ENCODE results near the gene PAPOLG. TPM values are rescaled to one million over a fixed set of nuclear protein-coding genes. Genes with fewer than 3 reads are reported as not detected.

Gene PAPOLG
- total RNA-seq, 4 donors from 2014 or later = 7.7 to 32.1 (median 15.0) TPM

GRCh38 chr2:60836491-60836890 is 80.4 kb downstream of the PAPOLG start:
- intact Hi-C loops (cut with DNase I; ENCODE audit: low total_unique reads) = no loop called here
- no peak for DNase-seq
- Histone ChIP-seq H3K4me3 (no peak overlapping the region), H3K27ac (no peak overlapping the region), H3K36me3 (no peaks in the 10 kb centered on the region), H3K27me3 (no peaks in the 10 kb centered on the region), H3K4me1 (no peaks in the 10 kb centered on the region), H3K9me3 (no peaks in the 10 kb centered on the region)
- TF ChIP-seq POLR2A (IDR thresholded peaks at IDR 0.05) = no peak
- no peak for TF ChIP-seq CTCF (IDR thresholded peaks at IDR 0.05)

GRCh38 chr2:60837123-60837522 is 81.1 kb downstream of the PAPOLG start:
- H3K9me3 ChIP-seq = no peaks in the 10 kb centered on the region
- H3K27me3 ChIP-seq = no peaks in the 10 kb centered on the region
- intact Hi-C loops (cut with DNase I; ENCODE audit: low total_unique reads) = no loop called here
- no peak for DNase-seq
- TF ChIP-seq POLR2A (IDR thresholded peaks at IDR 0.05) (no peak), CTCF (IDR thresholded peaks at IDR 0.05) (no peak)
- H3K4me3 ChIP-seq = no peak overlapping the region
- H3K4me1 ChIP-seq = no peaks in the 10 kb centered on the region
- no peak overlapping the region for H3K27ac ChIP-seq
- H3K36me3 ChIP-seq = no peaks in the 10 kb centered on the region

- no peak for DNase-seq
- Histone ChIP-seq H3K9me3 (no peaks in the 10 kb centered on the region), H3K36me3 (no peaks in the 10 kb centered on the region), H3K27me3 (no peaks in the 10 kb centered on the region), H3K4me3 (no peak overlapping the region), H3K4me1 (no peaks in the 10 kb centered on the region), H3K27ac (no peak overlapping the region)
- no peak for TF ChIP-seq CTCF (IDR thresholded peaks at IDR 0.05)
- TF ChIP-seq POLR2A (IDR thresholded peaks at IDR 0.05) = no peak
- intact Hi-C loops (cut with DNase I; ENCODE audit: low total_unique reads) = no loop called here
Observed at GRCh38 chr2:60838481-60838880, 82.4 kb downstream of the PAPOLG start.

GRCh38 chr2:60839126-60839813 is 83.2 kb downstream of the PAPOLG start:
- Histone ChIP-seq H3K27me3 (no peaks in the 10 kb centered on the region), H3K27ac (no peak overlapping the region), H3K4me1 (no peaks in the 10 kb centered on the region), H3K4me3 (no peak overlapping the region), H3K36me3 (no peaks in the 10 kb centered on the region), H3K9me3 (no peaks in the 10 kb centered on the region)
- no peak for DNase-seq
- intact Hi-C loops (cut with DNase I; ENCODE audit: low total_unique reads) = no loop called here
- TF ChIP-seq CTCF (IDR thresholded peaks at IDR 0.05) = no peak
- no peak for TF ChIP-seq POLR2A (IDR thresholded peaks at IDR 0.05)

- no peaks in the 10 kb centered on the region for H3K4me1 ChIP-seq
- no peak overlapping the region for H3K27ac ChIP-seq
- H3K27me3 ChIP-seq = no peaks in the 10 kb centered on the region
- intact Hi-C loops (cut with DNase I; ENCODE audit: low total_unique reads) = no loop called here
- no peaks in the 10 kb centered on the region for H3K9me3 ChIP-seq
- TF ChIP-seq POLR2A (IDR thresholded peaks at IDR 0.05) (no peak), CTCF (IDR thresholded peaks at IDR 0.05) (no peak)
- no peaks in the 10 kb centered on the region for H3K36me3 ChIP-seq
- DNase-seq = no peak
- H3K4me3 ChIP-seq = no peak overlapping the region
Observed at GRCh38 chr2:60840880-60841279, 84.8 kb downstream of the PAPOLG start.
